Fibroblast of lung (primary cell): ENCODE results near the gene CLIC4.

ENCODE experiments used
- CTCF ChIP-seq, 2 donors: IDR thresholded peaks in 1 of 2; conservative IDR thresholded peaks in 1 of 2; 1 replicate in 1 of 2; 2 replicates in 1 of 2; pipeline ENCODE4 v1.5.1; 2011 to 2012; ENCODE audit warnings: low read length in 2 of 2, control low read depth in 1 of 2, inconsistent platforms in 1 of 2, low read depth in 1 of 2, mild to moderate bottlenecking in 1 of 2
- EZH2 ChIP-seq: IDR thresholded peaks from 2 replicates; pipeline ENCODE4 v1.5.1; 2012; ENCODE audit warnings: low read length, control low read depth, mild to moderate bottlenecking; ENCODE audit errors: missing control alignments

- TF ChIP-seq CTCF (conservative IDR thresholded peaks at IDR 0.05 in 1 of 2, IDR thresholded peaks at IDR 0.05 in 1 of 2; ENCODE audit: low read depth in 1 of 2, low read length in 2 of 2) (peak; percentile 55 to 68), EZH2 (no peak)
Measured at GRCh38 chr1:24830680-24831272, 85.5 kb downstream of the CLIC4 start.
